ENCODE data around the gene MAMDC2.

The MAMDC2 gene

GRCh38 chr9:70065572-70065971 is 21.9 kb downstream of the MAMDC2 start:
- DNase-seq: no peak

GRCh38 chr9:70066418-70066817 is 22.8 kb downstream of the MAMDC2 start:
- no peak for DNase-seq

- DNase-seq: no peak
Measured at GRCh38 chr9:70066874-70067273, 23.2 kb downstream of the MAMDC2 start.

GRCh38 chr9:70069704-70070103 is 26.1 kb downstream of the MAMDC2 start:
- no peak for DNase-seq

- no peak for DNase-seq
Measured at GRCh38 chr9:70073193-70073592, 29.5 kb downstream of the MAMDC2 start.

GRCh38 chr9:70073756-70074155 is 30.1 kb downstream of the MAMDC2 start:
- DNase-seq: no peak

GRCh38 chr9:70076678-70077077 is 33.0 kb downstream of the MAMDC2 start:
- DNase-seq: no peak

- no peak for DNase-seq
Measured at GRCh38 chr9:70079417-70080037, 35.9 kb downstream of the MAMDC2 start.

- DNase-seq: no peak
Measured at GRCh38 chr9:70080481-70081119, 37.0 kb downstream of the MAMDC2 start.

GRCh38 chr9:70081120-70081495 is 37.5 kb downstream of the MAMDC2 start:
- no peak for DNase-seq

- DNase-seq: no peak
Measured at GRCh38 chr9:70083429-70083828, 39.8 kb downstream of the MAMDC2 start.

GRCh38 chr9:70085241-70085640 is 41.6 kb downstream of the MAMDC2 start:
- DNase-seq: no peak

GRCh38 chr9:70091103-70091502 is 47.5 kb downstream of the MAMDC2 start:
- DNase-seq: no peak

- no peak for DNase-seq
Measured at GRCh38 chr9:70091572-70091971, 47.9 kb downstream of the MAMDC2 start.

GRCh38 chr9:70092190-70092589 is 48.5 kb downstream of the MAMDC2 start:
- no peak for DNase-seq

- DNase-seq: no peak
Measured at GRCh38 chr9:70093095-70093494, 49.4 kb downstream of the MAMDC2 start.

GRCh38 chr9:70093944-70094343 is 50.3 kb downstream of the MAMDC2 start:
- peak; percentile 14 for DNase-seq

- DNase-seq: no peak
Measured at GRCh38 chr9:70094747-70095146, 51.1 kb downstream of the MAMDC2 start.

GRCh38 chr9:70097187-70097586 is 53.5 kb downstream of the MAMDC2 start:
- no peak for DNase-seq

GRCh38 chr9:70100362-70100761 is 56.7 kb downstream of the MAMDC2 start:
- DNase-seq: no peak

GRCh38 chr9:70101265-70101664 is 57.6 kb downstream of the MAMDC2 start:
- DNase-seq: no peak

- no peak for DNase-seq
Measured at GRCh38 chr9:70105147-70105546, 61.5 kb downstream of the MAMDC2 start.

- DNase-seq: no peak
Measured at GRCh38 chr9:70106571-70106970, 62.9 kb downstream of the MAMDC2 start.

GRCh38 chr9:70107558-70107957 is 63.9 kb downstream of the MAMDC2 start:
- no peak for DNase-seq

GRCh38 chr9:70108181-70108580 is 64.5 kb downstream of the MAMDC2 start:
- no peak for DNase-seq

Measured in CD4-positive, alpha-beta T cell treated with Interleukin-17A for 1 hour (primary cell).